Right lobe of liver (tissue), 6 donors: ENCODE measurements around the gene EXT2. TPM values are rescaled to one million over a fixed set of nuclear protein-coding genes. Genes with fewer than 3 reads are reported as not detected.

Experiments
- ATAC-seq, 4 donors: fragments of 200-7000 bp; cut with Tn5 transposase; one replicate each; pipeline ENCODE4 v1.9.1; 2020; ENCODE audit warnings: mild to moderate bottlenecking in 4 of 4, moderate library complexity in 4 of 4
- DNase-seq, 3 donors: peaks; one replicate each; pipeline ENCODE4 v3.0.0-alpha.2; 2020
- H3K27ac ChIP-seq, 3 donors: fragments of 200-600 bp; one replicate each; pipeline ENCODE4 v1.8.0; 2022
- H3K27me3 ChIP-seq, 2 donors: fragments of 200-600 bp; one replicate each; pipeline ENCODE4 v1.8.0; 2022
- H3K36me3 ChIP-seq, 4 donors: fragments of 200-600 bp; sonication (generic) in 1 of 4; one replicate each; pipeline versions ENCODE4 v1.5.1 to v1.8.0; 2017 to 2022; ENCODE audit warnings: control low read depth in 1 of 4
- H3K4me1 ChIP-seq, 4 donors: fragments of 200-600 bp; sonication (generic) in 1 of 4; one replicate each; pipeline versions ENCODE4 v1.5.1 to v1.8.0; 2017 to 2022; ENCODE audit warnings: control low read depth in 1 of 4
- H3K4me3 ChIP-seq, 3 donors: fragments of 200-600 bp; one replicate each; pipeline ENCODE4 v1.8.0; 2022
- H3K9me3 ChIP-seq, 4 donors: fragments of 200-600 bp; sonication (generic) in 1 of 4; one replicate each; pipeline versions ENCODE4 v1.5.1 to v1.8.0; 2017 to 2022; ENCODE audit warnings: control low read depth in 1 of 4
- POLR2A ChIP-seq: fragments of 450-650 bp; IDR thresholded peaks from one replicate; pipeline ENCODE4 v1.6.1; 2017; ENCODE audit warnings: antibody characterized with exemption, mild to moderate bottlenecking
- WGBS: methylation state at CpG from one replicate; pipeline ENCODE4 v1.1.6; 2018; ENCODE audit warnings: low coverage, low lambda C conversion rate; ENCODE audit not compliant: insufficient coverage; ENCODE audit errors: missing lambda C conversion rate; 5-methylcytosine and 5-hydroxymethylcytosine counted together
- intact Hi-C, 2 donors: fragments of 100-400 bp; cut with DNase I; formaldehyde crosslinking; loops; one replicate each; pipeline versions ENCODE4 v1.11.2 to v1.14.1; 2022
- total RNA-seq, 6 experiments: library from RNA; depleted of rRNA in 2 of 6; stranded (reverse); fragments of >200 nt in 2 of 6; fragmentation: NEBNext Ultra II Directional in 3 of 6; extraction: Animal tissue kit (Norgen Biotek cat#: 25700) in 3 of 6; gene quantifications; one replicate each; pipeline versions ENCODE4 v1.1.0 to v1.2.4, GENCODE V29; 2016 to 2023
- TF ChIP-seq, protein P1 (sequence below), 4 donors: fragments of 200-600 bp in 3 of 4; fragments of 450-650 bp in 1 of 4; IDR thresholded peaks; one replicate each; pipeline versions ENCODE4 v1.5.1 to v1.8.0; 2016 to 2022; ENCODE audit warnings: antibody characterized with exemption in 4 of 4, mild to moderate bottlenecking in 2 of 4
- donor health status: DM: no; HTN: yes; CAD: no.
- donor health status: DM: no; HTN: no; CAD: no.
- donor health status: DM: no; HTN: no; CAD: no.
- donor health status: DM: no; HTN: yes; CAD: no.
- donor health status: DM: no; HTN: yes; CAD: no.

The EXT2 gene
- total RNA-seq, 6 experiments from 2014 or later = 21.9 to 31.3 (median 26.9) TPM

- TF ChIP-seq POLR2A = no peak
- TF ChIP-seq, protein P1, sequence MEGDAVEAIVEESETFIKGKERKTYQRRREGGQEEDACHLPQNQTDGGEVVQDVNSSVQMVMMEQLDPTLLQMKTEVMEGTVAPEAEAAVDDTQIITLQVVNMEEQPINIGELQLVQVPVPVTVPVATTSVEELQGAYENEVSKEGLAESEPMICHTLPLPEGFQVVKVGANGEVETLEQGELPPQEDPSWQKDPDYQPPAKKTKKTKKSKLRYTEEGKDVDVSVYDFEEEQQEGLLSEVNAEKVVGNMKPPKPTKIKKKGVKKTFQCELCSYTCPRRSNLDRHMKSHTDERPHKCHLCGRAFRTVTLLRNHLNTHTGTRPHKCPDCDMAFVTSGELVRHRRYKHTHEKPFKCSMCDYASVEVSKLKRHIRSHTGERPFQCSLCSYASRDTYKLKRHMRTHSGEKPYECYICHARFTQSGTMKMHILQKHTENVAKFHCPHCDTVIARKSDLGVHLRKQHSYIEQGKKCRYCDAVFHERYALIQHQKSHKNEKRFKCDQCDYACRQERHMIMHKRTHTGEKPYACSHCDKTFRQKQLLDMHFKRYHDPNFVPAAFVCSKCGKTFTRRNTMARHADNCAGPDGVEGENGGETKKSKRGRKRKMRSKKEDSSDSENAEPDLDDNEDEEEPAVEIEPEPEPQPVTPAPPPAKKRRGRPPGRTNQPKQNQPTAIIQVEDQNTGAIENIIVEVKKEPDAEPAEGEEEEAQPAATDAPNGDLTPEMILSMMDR (IDR thresholded peaks at IDR 0.05) = no peak
- no peak for ATAC-seq
- Histone ChIP-seq H3K9me3 (no peaks in the 10 kb centered on the region), H3K4me1 (no peaks in the 10 kb centered on the region), H3K27me3 (no peaks in the 10 kb centered on the region), H3K4me3 (no peak overlapping the region), H3K27ac (no peak overlapping the region), H3K36me3 (no peaks in the 10 kb centered on the region)
- no peak for DNase-seq
- 95% methylated on average over 3 of the region's 3 CpGs for whole genome bisulfite sequencing
- intact Hi-C loops = no loop called here
Measured at GRCh38 chr11:44224867-44225501, 129.5 kb downstream of the EXT2 start.

DNA sequence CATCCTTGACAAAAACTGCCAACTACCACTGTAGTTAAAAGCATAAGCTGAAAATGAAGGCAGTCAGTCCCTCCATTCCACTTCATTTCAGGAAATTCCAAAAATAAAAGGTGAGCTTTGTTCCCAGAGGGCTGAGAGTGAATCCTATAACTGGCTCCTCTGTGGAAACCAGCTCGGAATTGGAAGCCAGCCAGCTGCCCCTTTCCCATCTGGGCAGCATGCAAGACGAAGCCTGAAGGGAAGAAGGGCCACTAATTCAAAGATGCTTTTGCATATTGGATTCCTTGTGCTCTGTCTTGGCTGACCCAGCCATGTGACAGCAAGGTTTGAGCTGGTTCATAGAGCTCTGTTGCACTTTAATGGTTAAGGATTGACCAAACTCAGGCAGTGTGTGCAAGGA lies 131.0 kb downstream of the EXT2 start:
- Histone ChIP-seq H3K4me1 (no peaks in the 10 kb centered on the region), H3K9me3 (no peaks in the 10 kb centered on the region), H3K36me3 (no peaks in the 10 kb centered on the region), H3K4me3 (no peak overlapping the region), H3K27ac (no peak overlapping the region), H3K27me3 (no peaks in the 10 kb centered on the region)
- ATAC-seq = no peak
- no peak for DNase-seq
- intact Hi-C loops = no loop called here
- no peak for TF ChIP-seq POLR2A
- TF ChIP-seq, protein P1 (IDR thresholded peaks at IDR 0.05) = no peak
- WGBS = 75% methylated on average over 2 of the region's 2 CpGs

- H3K27ac ChIP-seq = no peak overlapping the region
- no peak overlapping the region for H3K4me3 ChIP-seq
- no peaks in the 10 kb centered on the region for H3K27me3 ChIP-seq
- TF ChIP-seq, protein P1 (IDR thresholded peaks at IDR 0.05) = no peak
- no peak for TF ChIP-seq POLR2A
- no peaks in the 10 kb centered on the region for H3K36me3 ChIP-seq
- intact Hi-C loops = no loop called here
- H3K9me3 ChIP-seq = no peaks in the 10 kb centered on the region
- H3K4me1 ChIP-seq = no peaks in the 10 kb centered on the region
- ATAC-seq (no peak), DNase-seq (no peak)
- 65% methylated on average over 3 of the region's 4 CpGs for WGBS
Measured at GRCh38 chr11:44226945-44227344, 131.5 kb downstream of the EXT2 start.

GRCh38 chr11:44228379-44228778 lies 132.9 kb downstream of the EXT2 start:
- Histone ChIP-seq H3K36me3 (no peaks in the 10 kb centered on the region), H3K4me3 (no peak overlapping the region), H3K9me3 (no peaks in the 10 kb centered on the region), H3K27ac (no peak overlapping the region), H3K4me1 (no peaks in the 10 kb centered on the region), H3K27me3 (no peaks in the 10 kb centered on the region)
- TF ChIP-seq, protein P1 (IDR thresholded peaks at IDR 0.05) = no peak
- TF ChIP-seq POLR2A = no peak
- no peak for ATAC-seq
- intact Hi-C loops = no loop called here
- 96% methylated on average over 5 of the region's 6 CpGs for WGBS
- DNase-seq = no peak
